ENCODE data around the gene LRRC28.
"Not testable (repeated sequence)": the region's sequence is repeated elsewhere in the genome, so short reads cannot be mapped to it uniquely, and the experiment has no call there.

LRRC28 gene

DNA sequence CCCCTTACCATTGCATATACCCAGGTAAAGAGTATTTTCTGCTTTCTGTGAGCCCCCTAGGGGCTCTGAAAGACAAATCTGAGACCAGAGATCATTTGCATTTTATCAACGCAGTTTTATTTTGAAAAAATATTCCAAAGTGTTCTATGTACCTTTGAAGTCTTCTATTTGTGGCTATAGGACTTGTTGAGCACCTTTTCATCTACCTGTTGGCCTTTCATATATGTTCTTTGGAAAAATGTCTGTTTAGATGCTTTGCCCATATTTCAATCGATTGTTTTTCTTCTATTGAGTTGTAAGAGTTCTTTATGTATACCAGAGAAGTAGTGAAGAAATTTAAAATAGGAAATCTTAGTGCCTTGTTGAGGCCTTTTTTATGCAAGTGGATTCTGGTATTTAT, 94.0 kb downstream of the LRRC28 start:
- no peak for DNase-seq

DNA sequence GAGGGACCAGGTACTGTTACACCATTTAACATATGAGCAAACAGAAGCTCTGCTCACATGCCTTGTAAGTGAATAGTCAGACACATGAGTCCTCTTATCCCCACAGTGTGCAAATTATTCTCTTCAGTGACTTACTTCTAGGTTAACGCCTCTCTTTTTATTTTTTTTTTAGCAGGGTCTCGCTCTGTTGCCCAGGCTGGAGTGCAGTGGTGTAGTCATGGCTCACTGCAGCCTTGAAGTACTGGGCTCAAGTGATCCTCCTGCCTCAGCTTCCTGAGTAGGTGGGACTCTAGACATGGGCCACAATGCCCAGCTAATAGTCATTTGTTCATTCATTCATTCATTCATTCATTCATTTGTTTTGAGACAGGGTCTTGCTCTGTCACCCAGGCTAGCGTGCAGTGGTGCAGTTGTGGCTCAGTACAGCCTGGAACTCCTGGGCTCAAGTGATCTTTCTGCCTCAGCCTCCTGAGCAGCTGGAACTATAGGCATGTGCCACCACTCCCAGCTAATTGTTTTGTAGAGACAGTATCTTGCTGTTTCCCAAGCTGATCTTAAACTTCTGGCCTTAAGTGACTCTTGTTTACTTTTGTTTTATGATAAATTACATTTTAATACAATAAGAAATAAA, 94.7 kb downstream of the LRRC28 start:
- no peak for DNase-seq

DNA sequence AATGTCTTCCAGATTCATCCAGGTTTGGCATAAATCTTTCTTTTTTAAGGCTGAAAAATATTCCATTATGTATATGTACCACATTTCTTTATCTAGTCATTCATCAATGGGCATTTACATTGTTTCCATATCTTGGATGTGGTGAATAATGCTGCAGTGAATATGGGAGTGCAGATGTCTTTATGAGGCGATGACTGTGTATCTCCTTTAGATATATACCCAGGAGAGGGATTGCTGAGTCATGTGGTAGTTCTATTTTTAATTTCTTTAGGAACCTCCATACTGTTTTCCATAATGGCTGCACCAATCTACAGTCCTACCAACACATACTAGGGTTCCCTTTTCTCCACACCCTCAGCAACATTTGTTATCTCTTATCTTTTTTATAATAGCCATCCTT, 96.3 kb downstream of the LRRC28 start:
- DNase-seq = no peak

DNA sequence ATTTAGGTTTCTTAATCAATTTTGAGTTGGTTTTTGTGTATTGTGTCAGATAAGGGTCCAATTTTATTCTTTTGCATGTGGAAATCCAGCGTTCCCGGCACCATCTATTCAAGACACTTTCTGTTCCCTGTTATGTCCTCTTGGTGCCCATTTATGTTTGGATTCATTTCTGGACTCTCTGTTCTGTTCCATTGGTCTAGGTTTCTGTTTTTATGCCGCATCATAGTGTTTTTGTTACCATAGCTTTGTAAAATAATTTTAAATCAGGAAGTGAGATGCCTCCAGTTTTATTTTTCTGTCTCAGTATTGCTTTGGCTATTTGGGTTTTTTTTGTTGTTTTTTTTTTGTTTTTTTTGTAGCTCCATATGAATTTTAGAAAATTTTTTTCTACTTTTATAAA, 97.1 kb downstream of the LRRC28 start:
- DNase-seq = no peak

DNA sequence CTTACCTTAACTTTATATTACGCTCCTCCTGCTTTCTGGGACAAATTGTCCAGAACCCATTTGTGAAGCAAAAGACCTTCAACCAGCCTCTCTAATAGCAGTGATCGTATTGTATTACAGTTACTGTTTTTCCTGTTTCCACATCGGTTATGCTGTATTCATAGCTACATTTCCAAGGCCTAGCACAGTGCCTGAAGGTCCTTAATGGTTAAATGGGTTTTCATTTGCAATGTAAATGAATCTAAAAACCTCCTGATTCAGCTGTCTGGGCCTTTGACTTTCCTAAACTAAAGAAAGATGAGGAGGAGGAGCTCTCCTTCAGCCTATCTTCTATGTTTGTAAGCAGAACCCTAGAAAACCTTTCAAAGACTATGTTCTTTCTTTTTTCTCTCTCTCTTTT, 99.1 kb downstream of the LRRC28 start:
- DNase-seq = no peak

DNA sequence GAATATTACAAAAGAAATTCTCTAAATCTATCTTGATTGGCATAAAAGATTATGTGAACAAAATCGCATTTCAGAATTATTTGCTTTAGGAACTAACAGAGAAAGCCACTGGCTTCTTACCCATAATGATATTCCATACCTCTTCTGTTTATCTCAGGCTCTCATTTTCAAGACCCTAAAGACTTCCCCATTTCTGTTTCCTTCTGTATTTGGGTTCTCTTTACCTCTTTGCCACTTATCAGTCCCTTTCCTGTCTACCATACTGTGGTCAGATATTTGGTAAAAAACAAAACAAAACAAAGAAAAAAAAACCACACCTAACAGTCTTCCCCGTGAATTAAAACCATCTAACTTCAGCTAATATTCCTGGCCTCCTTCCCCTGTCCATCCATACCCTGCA, 108.5 kb downstream of the LRRC28 start:
- no peak for DNase-seq

DNA sequence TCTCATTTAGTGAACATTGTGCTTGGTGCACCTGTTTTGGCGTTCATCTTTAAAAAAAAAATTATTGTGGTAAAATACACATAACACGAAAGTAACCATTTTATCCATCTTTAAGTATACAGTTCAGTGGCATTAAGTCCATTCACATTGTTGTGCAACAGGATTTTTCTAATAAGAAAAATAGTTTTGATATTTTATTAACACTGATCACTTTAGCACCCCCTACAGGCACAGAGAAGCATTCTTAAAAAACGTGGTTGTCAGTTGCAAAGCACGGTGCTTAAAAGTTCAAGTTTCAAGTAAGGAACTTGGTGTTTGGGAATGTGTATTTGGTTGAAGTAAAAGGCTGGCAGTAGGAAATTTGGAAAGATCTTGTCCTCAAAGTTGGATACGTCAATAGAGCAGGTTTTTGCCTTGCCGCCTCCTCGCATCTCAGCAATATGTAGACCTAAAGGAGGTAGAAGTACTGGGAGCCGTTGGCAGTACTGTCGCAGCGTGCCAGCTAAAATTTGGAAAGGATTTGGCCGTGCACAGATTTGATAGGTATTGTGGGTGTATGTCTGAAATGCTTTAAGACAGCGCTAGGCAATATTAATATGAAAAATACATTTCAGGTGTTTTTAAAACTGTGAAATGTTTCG, 110.4 kb downstream of the LRRC28 start:
- DNase-seq = no peak

GRCh38 chr15:99365242-99365641, 114.0 kb downstream of the LRRC28 start:
- DNase-seq = no peak

- DNase-seq = no peak
Observed at GRCh38 chr15:99366013-99366412, 114.7 kb downstream of the LRRC28 start.

GRCh38 chr15:99368743-99369142, 117.5 kb downstream of the LRRC28 start:
- DNase-seq = no peak

- DNase-seq = no peak
Observed at GRCh38 chr15:99369196-99369595, 117.9 kb downstream of the LRRC28 start.

- DNase-seq = no peak
Observed at GRCh38 chr15:99371180-99372103, 120.2 kb downstream of the LRRC28 start.

- DNase-seq = no peak
Observed at GRCh38 chr15:99385005-99385669, 133.9 kb downstream of the LRRC28 start.

DNA sequence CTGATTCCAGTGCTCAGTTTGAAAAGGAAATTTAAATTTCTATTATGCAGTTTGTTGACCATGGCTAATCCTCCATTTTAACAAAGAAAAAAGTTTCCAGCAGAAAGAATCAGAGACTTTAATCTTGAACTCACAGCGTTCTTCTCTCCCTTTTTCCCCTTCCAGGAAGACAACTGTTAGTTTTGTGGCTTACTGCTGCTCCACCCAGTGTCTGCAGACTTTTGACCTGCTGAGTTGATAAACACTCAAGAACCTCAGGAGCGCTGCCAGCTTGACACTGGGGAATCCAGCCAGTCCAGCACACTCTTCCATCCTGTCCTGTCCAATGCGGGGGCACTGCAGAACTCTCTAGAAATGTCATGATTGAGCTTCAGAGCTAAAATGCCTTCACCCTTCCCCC, 134.6 kb downstream of the LRRC28 start:
- DNase-seq = no peak

DNA sequence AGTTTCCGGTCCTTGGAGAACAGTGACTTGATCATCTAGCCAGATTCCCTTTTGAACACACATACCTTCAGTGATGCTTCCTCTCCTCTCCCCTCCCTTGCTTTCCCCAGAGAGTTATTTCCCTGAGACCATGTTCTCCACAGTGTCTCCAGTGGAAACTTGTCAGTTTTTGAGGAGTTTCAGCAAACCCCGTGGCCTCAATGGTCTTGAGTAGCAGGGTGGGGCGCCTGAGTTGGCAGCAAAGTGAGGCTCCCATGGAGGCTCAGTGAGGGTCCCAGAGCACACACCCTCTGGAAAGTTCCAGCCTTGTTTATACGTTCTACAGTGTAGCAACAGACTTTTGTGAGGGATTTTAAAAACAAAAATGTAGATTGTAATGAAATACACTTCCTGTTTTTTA, 135.1 kb downstream of the LRRC28 start:
- no peak for DNase-seq

DNA sequence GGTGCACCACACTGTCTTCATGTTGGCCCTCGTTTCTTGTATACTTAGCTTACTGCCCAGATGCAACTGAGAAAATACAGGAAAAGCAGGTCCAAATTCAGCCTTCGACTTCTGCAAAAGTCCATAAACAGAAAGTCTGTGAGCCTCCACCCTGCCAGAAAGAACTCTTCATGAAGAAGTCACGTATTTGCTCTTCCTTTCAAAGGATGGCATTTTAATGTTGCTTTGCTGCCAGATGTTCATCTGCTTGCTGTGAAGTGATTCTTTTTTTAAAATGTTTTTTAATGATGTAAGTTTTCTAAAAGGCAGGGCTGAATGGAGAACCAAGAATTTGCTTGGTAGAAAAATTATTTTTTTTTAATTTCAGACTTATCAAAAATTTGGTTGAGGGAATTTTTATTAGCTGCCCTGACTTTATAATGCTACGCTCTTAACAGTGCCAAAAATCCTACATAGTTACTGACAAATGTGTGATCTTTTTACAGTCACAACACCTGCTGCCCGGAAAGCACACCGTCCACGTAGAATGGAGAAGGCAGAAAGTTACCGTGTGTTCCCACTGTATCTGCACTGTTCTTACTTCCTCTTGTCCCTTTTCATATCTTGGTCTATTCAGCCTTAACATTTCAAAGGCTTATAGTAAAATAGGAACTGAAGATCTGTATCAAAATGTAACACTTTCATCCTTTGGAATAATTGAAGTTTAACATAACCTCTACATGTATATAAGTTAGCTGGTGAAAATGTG, 136.3 kb downstream of the LRRC28 start:
- DNase-seq = no peak

DNA sequence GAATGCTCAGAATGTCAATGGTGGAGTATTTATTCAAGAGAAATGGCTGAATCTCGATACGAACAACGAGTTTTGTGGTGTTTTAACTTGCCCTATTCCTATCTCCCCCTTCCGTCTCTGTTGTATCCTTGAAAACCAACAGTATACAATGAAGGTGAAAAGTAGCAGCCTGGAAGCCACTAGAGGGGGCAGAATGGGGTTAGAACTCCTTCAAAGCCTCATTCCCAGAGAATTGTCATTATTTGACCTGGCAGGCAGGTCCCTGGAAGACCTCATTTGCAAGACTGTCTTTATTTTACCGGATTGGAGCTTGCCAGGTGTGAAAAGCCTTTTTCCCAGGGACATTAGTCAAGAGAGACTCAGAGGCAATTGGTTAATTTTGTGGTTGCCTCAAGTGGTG, 139.4 kb downstream of the LRRC28 start:
- no peak for DNase-seq

DNA sequence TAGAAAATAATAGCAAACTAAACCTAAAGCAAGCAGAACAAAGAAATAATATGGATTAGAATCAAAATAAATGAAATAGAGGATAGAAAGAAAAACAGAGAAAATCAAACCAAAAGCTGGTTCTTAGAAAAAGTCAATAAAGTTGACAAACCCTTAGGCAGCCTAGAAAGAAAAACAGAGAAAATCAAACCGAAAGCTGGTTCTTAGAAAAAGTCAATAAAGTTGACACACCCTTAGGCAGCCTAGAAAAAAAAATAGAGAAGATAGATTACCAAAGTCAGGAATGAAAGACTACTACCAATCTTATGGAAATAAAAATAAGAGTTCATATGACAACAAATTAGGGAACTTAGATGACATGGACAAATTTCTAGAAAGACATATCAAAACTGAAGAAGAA, 142.4 kb downstream of the LRRC28 start:
- no peak for DNase-seq

- DNase-seq = no peak
Observed at GRCh38 chr15:99396375-99396774, 145.1 kb downstream of the LRRC28 start.

GRCh38 chr15:99399061-99399460, 147.8 kb downstream of the LRRC28 start:
- DNase-seq = no peak

GRCh38 chr15:99399618-99400017, 148.3 kb downstream of the LRRC28 start:
- DNase-seq = no peak

GRCh38 chr15:99401216-99401615, 149.9 kb downstream of the LRRC28 start:
- DNase-seq = not testable (repeated sequence)
